Body of pancreas (tissue), 4 donors: Measurements from ENCODE around the gene KRTAP10-4. TPM values are rescaled to one million over a fixed set of nuclear protein-coding genes. Genes with fewer than 3 reads are reported as not detected.
"Not testable (repeated sequence)": the region's sequence is repeated elsewhere in the genome, so short reads cannot be mapped to it uniquely, and the experiment has no call there.

Source experiments
- ATAC-seq: fragments of 150-250 bp; one replicate; pipeline ENCODE4 v1.9.1; 2016
- DNase-seq, 4 donors: peaks; one replicate each; pipeline ENCODE4 v3.0.0-alpha.2; 2019
- H3K27ac ChIP-seq, 4 donors: fragments of 200-600 bp; sonication (generic); 1 replicate in 3 of 4; 2 replicates in 1 of 4; pipeline versions ENCODE4 v1.5.1 to v1.6.1; 2016 to 2019; ENCODE audit warnings: mild to moderate bottlenecking in 1 of 4, mixed read lengths in 1 of 4, moderate library complexity in 1 of 4
- H3K27me3 ChIP-seq, 2 donors: fragments of 200-600 bp; sonication (generic); one replicate each; pipeline ENCODE4 v1.6.0; 2016; ENCODE audit warnings: mild to moderate bottlenecking in 1 of 2
- H3K36me3 ChIP-seq, 2 donors: fragments of 200-600 bp; sonication (generic); replicated peaks in 1 of 2; 2 replicates each; pipeline ENCODE4 v1.5.1; 2016; ENCODE audit warnings: low read depth in 2 of 2; ENCODE audit not compliant: insufficient read depth in 1 of 2
- H3K4me1 ChIP-seq: fragments of 200-600 bp; sonication (generic); one replicate; pipeline ENCODE4 v1.6.0; 2016
- H3K4me3 ChIP-seq, 2 donors: fragments of 200-600 bp; sonication (generic); 1 replicate in 1 of 2; 2 replicates in 1 of 2; pipeline ENCODE4 v1.5.1; 2016 to 2019
- H3K9me3 ChIP-seq, 3 donors: fragments of 200-600 bp; sonication (generic); 1 replicate in 2 of 3; 2 replicates in 1 of 3; pipeline ENCODE4 v1.5.1; 2016
- POLR2A ChIP-seq, 3 donors: fragments of 450-650 bp; IDR thresholded peaks; one replicate each; pipeline ENCODE4 v1.6.1; 2016; ENCODE audit warnings: antibody characterized with exemption in 3 of 3, mild to moderate bottlenecking in 2 of 3
- WGBS, 2 donors: methylation state at CpG; one replicate each; pipeline ENCODE4 v1.1.5; 2017; 5-methylcytosine and 5-hydroxymethylcytosine counted together
- intact Hi-C: fragments of 100-400 bp; cut with DNase I; formaldehyde crosslinking; loops from one replicate; pipeline ENCODE4 v1.15.1; 2023
- total RNA-seq, 2 donors: library from RNA; depleted of rRNA; stranded (reverse); fragments of >200 nt; gene quantifications; one replicate each; pipeline ENCODE4 v1.1.0, GENCODE V29; 2016
- TF ChIP-seq, protein P1 (sequence below), 7 experiments: fragments of 450-650 bp in 4 of 7; fragments of 200-600 bp in 3 of 7; sonication (generic) in 3 of 7; IDR thresholded peaks; one replicate each; pipeline ENCODE4 v1.5.1; 2016 to 2019; ENCODE audit warnings: antibody characterized with exemption in 7 of 7

Gene KRTAP10-4, protein sequence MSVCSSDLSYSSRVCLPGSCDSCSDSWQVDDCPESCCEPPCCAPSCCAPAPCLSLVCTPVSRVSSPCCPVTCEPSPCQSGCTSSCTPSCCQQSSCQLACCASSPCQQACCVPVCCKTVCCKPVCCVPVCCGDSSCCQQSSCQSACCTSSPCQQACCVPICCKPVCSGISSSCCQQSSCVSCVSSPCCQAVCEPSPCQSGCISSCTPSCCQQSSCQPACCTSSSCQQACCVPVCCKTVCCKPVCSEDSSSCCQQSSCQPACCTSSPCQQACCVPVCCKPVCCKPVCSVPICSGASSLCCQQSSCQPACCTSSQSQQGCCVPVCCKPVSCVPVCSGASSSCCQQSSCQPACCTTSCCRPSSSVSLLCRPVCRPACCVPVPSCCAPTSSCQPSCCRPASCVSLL
- total RNA-seq, result not detected

DNA sequence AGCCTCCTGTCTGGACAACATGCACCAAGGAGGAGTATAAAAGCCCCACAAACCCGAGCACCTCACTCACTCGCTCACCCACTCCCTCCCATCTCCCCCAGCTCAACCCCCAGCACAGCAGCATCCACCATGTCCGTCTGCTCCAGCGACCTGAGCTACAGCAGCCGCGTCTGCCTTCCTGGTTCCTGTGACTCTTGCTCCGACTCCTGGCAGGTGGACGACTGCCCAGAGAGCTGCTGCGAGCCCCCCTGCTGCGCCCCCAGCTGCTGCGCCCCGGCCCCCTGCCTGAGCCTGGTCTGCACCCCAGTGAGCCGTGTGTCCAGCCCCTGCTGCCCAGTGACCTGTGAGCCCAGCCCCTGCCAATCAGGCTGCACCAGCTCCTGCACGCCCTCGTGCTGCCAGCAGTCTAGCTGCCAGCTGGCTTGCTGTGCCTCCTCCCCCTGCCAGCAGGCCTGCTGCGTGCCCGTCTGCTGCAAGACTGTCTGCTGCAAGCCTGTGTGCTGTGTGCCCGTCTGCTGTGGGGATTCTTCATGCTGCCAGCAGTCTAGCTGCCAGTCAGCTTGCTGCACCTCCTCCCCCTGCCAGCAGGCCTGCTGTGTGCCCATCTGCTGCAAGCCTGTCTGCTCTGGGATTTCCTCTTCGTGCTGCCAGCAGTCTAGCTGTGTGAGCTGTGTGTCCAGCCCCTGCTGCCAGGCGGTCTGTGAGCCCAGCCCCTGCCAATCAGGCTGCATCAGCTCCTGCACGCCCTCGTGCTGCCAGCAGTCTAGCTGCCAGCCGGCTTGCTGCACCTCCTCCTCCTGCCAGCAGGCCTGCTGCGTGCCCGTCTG, at the start of gene KRTAP10-4:
TSS of gene KRTAP10-4 (plus strand) at position 100 of the 827 bp plus-strand sequence. CDS start at position 130, 30 bp downstream.
- H3K27ac ChIP-seq, H3K36me3 ChIP-seq, H3K27me3 ChIP-seq, ATAC-seq, H3K4me1 ChIP-seq, intact Hi-C loops, H3K9me3 ChIP-seq, H3K4me3 ChIP-seq, DNase-seq: not testable (repeated sequence)
- 40 to 52% methylated on average over 8 to 15 of the region's 25 CpGs for WGBS, 2 donors

DNA sequence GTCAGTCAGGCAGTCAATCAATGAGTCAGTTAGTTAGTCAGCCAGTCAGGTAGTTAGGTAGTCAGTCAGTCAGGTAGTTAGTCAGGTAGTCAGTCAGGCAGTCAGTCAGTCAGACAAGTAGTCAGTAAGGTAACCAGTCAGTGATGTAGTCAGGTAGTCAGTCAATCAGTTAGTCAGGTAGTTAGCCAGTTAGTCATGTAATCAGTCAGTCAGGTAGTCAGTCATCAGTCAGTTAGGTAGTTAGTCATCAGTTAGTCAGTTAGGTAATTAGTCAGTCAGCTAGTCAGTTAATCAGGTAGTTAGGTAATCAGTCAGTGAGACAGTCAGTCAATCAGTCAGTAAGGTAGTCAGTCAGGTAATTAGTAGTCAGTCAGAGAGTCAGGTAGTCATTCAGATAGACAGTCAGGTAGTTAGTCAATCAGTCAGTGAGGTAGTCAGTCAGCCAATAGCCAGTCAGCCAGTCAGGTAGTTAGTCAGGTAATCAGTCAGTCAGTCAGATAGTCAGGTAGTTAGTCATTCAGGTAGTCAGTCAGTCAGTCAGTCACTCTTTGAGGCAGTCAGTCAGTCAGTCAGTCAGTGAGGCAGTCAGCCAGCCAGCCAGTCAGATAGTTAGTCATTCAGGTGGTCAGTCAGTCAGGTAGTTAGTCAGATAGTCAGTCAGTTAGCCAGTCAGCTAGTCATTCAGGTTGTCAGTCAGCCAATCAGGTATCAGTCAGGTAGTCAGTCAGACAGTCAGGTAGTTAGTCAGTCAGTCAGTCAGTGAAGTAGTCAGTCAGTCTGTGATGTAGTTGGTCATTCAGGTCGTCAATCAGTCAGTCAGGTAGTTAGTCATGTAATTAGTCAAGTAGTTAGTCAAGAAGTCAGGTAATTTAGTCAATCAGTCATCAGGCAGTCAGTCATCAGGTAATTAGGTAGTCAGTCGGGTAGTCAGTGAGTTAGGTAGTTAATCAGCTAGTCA, 48.8 kb upstream of the KRTAP10-4 start:
- Histone ChIP-seq H3K27me3 (no peaks in the 10 kb centered on the region), H3K36me3 (no peaks in the 10 kb centered on the region), H3K4me1 (no peaks in the 10 kb centered on the region), H3K9me3 (no peaks in the 10 kb centered on the region), H3K4me3 (no peak overlapping the region), H3K27ac (no peak overlapping the region)
- intact Hi-C loops, result no loop called here
- DNase-seq (no peak), ATAC-seq (no peak)
- 63 to 71% methylated on average over 2 of the region's 2 CpGs for WGBS, 2 donors
- TF ChIP-seq, protein P1, sequence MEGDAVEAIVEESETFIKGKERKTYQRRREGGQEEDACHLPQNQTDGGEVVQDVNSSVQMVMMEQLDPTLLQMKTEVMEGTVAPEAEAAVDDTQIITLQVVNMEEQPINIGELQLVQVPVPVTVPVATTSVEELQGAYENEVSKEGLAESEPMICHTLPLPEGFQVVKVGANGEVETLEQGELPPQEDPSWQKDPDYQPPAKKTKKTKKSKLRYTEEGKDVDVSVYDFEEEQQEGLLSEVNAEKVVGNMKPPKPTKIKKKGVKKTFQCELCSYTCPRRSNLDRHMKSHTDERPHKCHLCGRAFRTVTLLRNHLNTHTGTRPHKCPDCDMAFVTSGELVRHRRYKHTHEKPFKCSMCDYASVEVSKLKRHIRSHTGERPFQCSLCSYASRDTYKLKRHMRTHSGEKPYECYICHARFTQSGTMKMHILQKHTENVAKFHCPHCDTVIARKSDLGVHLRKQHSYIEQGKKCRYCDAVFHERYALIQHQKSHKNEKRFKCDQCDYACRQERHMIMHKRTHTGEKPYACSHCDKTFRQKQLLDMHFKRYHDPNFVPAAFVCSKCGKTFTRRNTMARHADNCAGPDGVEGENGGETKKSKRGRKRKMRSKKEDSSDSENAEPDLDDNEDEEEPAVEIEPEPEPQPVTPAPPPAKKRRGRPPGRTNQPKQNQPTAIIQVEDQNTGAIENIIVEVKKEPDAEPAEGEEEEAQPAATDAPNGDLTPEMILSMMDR (IDR thresholded peaks at IDR 0.05), result no peak
- no peak for TF ChIP-seq POLR2A (IDR thresholded peaks at IDR 0.05)

DNA sequence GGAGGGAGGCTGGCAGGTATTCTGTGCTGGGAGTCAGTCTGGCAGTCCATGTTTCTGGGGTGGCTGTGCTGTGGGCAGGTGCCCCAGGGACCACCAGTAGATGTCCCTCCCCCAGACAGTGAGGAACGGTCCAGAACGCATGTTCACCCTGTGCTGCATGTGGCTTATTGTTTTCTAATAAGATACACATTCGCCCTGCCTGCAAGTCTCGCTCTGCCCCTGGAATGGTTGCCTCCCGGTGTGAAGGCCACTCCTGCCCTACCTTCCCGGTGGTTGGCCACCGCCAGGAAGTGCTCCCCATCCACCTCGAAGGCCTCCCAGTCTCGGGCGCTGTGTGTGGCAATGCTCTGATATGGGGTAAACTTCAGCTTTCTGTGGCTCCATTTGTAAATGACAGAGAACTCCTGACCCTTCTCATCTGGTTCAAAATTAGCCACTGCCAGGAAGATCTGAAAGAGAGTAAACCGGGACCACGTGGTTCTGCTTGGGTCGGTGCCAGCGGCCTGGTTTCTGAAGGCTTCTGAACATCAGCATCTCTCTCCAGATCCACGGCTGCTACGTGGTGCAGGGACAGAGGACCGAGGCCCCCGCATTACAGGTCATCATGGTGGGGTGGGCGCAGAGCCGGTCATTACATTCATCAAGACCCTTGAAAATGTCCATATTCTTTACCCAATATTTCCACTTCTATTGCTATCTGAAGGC, 48.0 kb upstream of the KRTAP10-4 start:
- peak in 1 of 4 donors; percentile 5 for DNase-seq
- TF ChIP-seq, protein P1 (IDR thresholded peaks at IDR 0.05), result no peak
- TF ChIP-seq POLR2A (IDR thresholded peaks at IDR 0.05), result no peak
- ATAC-seq, result no peak

DNA sequence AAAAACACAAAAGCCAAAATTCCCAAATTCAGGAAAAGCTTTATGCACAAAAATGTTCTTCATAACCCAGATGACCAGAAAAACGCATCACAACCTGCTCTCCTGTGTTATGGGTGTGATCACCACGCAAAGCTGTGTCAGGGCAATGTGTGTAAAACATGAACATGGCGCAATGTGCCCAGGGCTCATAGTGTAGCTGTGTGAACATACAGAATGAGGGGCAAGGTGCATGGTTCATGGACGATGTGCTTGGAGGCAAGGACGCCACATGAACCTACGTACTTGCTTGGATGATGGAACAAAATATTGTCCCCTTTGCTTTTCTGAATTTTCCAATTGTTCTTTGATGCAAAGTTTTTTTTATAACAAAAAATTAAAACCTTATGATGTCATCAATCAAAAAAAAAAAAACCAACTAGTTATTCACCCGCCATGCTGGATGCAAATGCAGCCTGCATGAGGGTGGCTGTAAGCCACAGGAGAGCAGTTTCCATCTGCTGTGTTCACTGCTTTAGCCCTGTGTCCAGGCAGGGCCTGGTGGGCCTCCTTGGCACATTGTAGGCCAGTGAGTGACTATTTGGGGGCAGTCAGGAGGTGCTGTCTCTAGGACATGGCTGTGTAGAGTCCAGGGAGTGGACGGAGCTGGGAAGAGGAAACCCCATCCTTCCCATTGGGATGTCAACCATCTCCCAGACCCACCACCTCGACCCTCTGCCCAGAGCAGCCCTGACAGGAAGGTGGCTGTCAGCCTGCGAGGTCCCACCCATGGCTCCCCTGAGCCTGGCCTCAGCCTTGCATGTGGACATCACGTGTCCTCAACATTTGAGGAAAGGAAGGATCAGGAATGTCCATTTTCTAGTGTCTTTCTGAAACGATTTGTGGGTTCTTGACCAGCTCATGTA, 47.2 kb upstream of the KRTAP10-4 start:
- ATAC-seq, result no peak
- Histone ChIP-seq H3K27ac (no peak overlapping the region), H3K36me3 (no peaks in the 10 kb centered on the region), H3K4me3 (no peak overlapping the region), H3K9me3 (no peaks in the 10 kb centered on the region), H3K4me1 (no peaks in the 10 kb centered on the region), H3K27me3 (no peaks in the 10 kb centered on the region)
- intact Hi-C loops, result no loop called here
- DNase-seq, result peak in 1 of 4 donors; percentile 3
- TF ChIP-seq, protein P1 (IDR thresholded peaks at IDR 0.05), result no peak
- TF ChIP-seq POLR2A (IDR thresholded peaks at IDR 0.05), result no peak
- 68 to 73% methylated on average over 12 of the region's 12 CpGs for WGBS, 2 donors

More for the DNA sequence above, 48.0 kb upstream of the KRTAP10-4 start:
- H3K4me3 ChIP-seq, result no peak overlapping the region
- no peaks in the 10 kb centered on the region for H3K9me3 ChIP-seq
- H3K36me3 ChIP-seq, result no peaks in the 10 kb centered on the region
- intact Hi-C loops, result no loop called here
- H3K27me3 ChIP-seq, result no peaks in the 10 kb centered on the region
- WGBS, 2 donors, result 76 to 88% methylated on average over 11 to 20 of the region's 20 CpGs
- H3K4me1 ChIP-seq, result no peaks in the 10 kb centered on the region
- H3K27ac ChIP-seq, result no peak overlapping the region
